K562 (cell line): ENCODE measurements around the gene PCNX3. TPM values are rescaled to one million over a fixed set of nuclear protein-coding genes. Genes with fewer than 3 reads are reported as not detected.

Source experiments
- CHD4 ChIP-seq: fragments of 200-600 bp; sonication (generic); IDR thresholded peaks from 3 replicates; pipeline ENCODE4 v1.6.1; 2012; ENCODE audit warnings: low read depth, mild to moderate bottlenecking, mixed read lengths, low read length, inconsistent platforms; ENCODE audit not compliant: insufficient read depth, insufficient replicate concordance, poor library complexity, severe bottlenecking
- CTCFL ChIP-seq: IDR thresholded peaks from 2 replicates; pipeline ENCODE4 v1.6.1; 2011; ENCODE audit warnings: borderline replicate concordance, low read depth, mild to moderate bottlenecking, moderate library complexity, low read length; ENCODE audit not compliant: insufficient read depth, poor library complexity, severe bottlenecking
- FOXM1 ChIP-seq, 2 experiments: fragments of 450-650 bp in 1 of 2; sonication (generic) in 1 of 2; formaldehyde crosslinking in 1 of 2; IDR thresholded peaks; 2 replicates each; pipeline versions ENCODE4 v1.6.1 to v1.9.0; 2017 to 2022; ENCODE audit warnings: low read depth in 2 of 2, mild to moderate bottlenecking in 2 of 2, missing genetic modification reagents in 1 of 2, moderate library complexity in 1 of 2
- MAZ ChIP-seq, 2 experiments: fragments of 450-650 bp in 1 of 2; sonication (generic) in 1 of 2; formaldehyde crosslinking; IDR thresholded peaks in 1 of 2; conservative IDR thresholded peaks in 1 of 2; 2 replicates each; pipeline versions ENCODE4 v1.4.0 to v1.5.0; 2020; ENCODE audit warnings: mild to moderate bottlenecking in 1 of 2, missing genetic modification reagents in 1 of 2
- MYC ChIP-seq, 2 experiments: fragments of 250-450 bp in 1 of 2; sonication (Bioruptor Pico) in 1 of 2; IDR thresholded peaks; 2 replicates each; pipeline versions ENCODE4 v1.5.1 to v1.6.1; 2012 to 2021; ENCODE audit warnings: low read depth in 2 of 2, borderline replicate concordance in 1 of 2, improper control_type of control experiment in 1 of 2, low read length in 1 of 2, mild to moderate bottlenecking in 1 of 2, moderate library complexity in 1 of 2
- POLR2B ChIP-seq: fragments of 450-650 bp; IDR thresholded peaks from 2 replicates; pipeline ENCODE4 v1.6.1; 2018; ENCODE audit warnings: low read depth; ENCODE audit not compliant: partially characterized antibody
- RCOR1 ChIP-seq, 2 experiments: IDR thresholded peaks; 2 replicates each; pipeline ENCODE4 v1.6.1; 2012; ENCODE audit warnings: low read depth in 2 of 2, low read length in 2 of 2, borderline replicate concordance in 1 of 2, improper control_type of control experiment in 1 of 2
- THRAP3 ChIP-seq: fragments of 450-650 bp; IDR thresholded peaks from 2 replicates; pipeline ENCODE4 v1.6.1; 2016; ENCODE audit warnings: mild to moderate bottlenecking, inconsistent platforms, borderline replicate concordance
- ZNF318 ChIP-seq, 2 experiments: fragments of 450-650 bp; IDR thresholded peaks; 2 replicates each; pipeline ENCODE4 v1.6.1; 2016; ENCODE audit warnings: mild to moderate bottlenecking in 2 of 2, borderline replicate concordance in 1 of 2, low read depth in 1 of 2, moderate library complexity in 1 of 2
- ZNF354B ChIP-seq: fragments of 250-450 bp; sonication (Bioruptor Pico); IDR thresholded peaks from 2 replicates; pipeline ENCODE4 v1.4.0; 2020
- ZNF395 ChIP-seq: fragments of 200-800 bp; sonication (Bioruptor generic); IDR thresholded peaks from 2 replicates; pipeline ENCODE4 v1.6.1; 2017; ENCODE audit warnings: missing genetic modification characterization, missing compliant biosample characterization
- polyA plus RNA-seq, 8 experiments: library from polyadenylated mRNA; depleted of rRNA in 4 of 8; stranded (reverse) in 5 of 8; unstranded in 3 of 8; fragments of >200 nt; fragmentation: Nextera tagmentation in 2 of 8; fragmentation: Illumina TruSeq in 1 of 8; extraction: Ambion mirVana in 2 of 8; extraction: Trizol in 1 of 8; gene quantifications; 2 replicates each; pipeline versions ENCODE4 v1.2.1 to v1.2.3, GENCODE V29; 2011 to 2014; ENCODE audit warnings: inconsistent platforms in 1 of 8, missing spikeins in 1 of 8
- total RNA-seq, 7 experiments: library from RNA; depleted of rRNA in 6 of 7; stranded (reverse); fragments of >200 nt in 6 of 7; fragmentation: Illumina TruSeq in 2 of 7; extraction: Trizol in 2 of 7; gene quantifications; 2 replicates each; pipeline versions ENCODE4 v1.2.1 to v1.2.3, GENCODE V29; 2011 to 2021; ENCODE audit warnings: low replicate concordance in 1 of 7

The PCNX3 gene
- total and polyA plus RNA-seq, 9 of the 15 experiments (the other 6 are each of a cell fraction or from before 2014, with no cell fraction given): 0.11 to 47.8 (median 12.8) TPM

- TF ChIP-seq CTCFL (peak; percentile 16), FOXM1 (IDR thresholded peaks at IDR 0.05; ENCODE audit: low read depth) (no peak), FOXM1 (CRISPR knock-in tag; IDR thresholded peaks at IDR 0.05; ENCODE audit: low read depth) (no peak), ZNF318 (IDR thresholded peaks at IDR 0.05; ENCODE audit: borderline replicate concordance in 1 of 2, low read depth in 1 of 2) (no peak), CHD4 (no peak), ZNF395 (CRISPR knock-in tag) (no peak), POLR2B (no peak), THRAP3 (no peak), ZNF354B (CRISPR knock-in tag) (no peak), MYC (IDR thresholded peaks at IDR 0.05; ENCODE audit: low read depth, low read length) (peak; percentile 25; the same call in 1 of the 2 replicates), MYC (CRISPR knock-in tag; IDR thresholded peaks at IDR 0.05; ENCODE audit: borderline replicate concordance, low read depth) (no peak), MAZ (CRISPR knock-in tag; conservative IDR thresholded peaks at IDR 0.05 in 1 of 2, IDR thresholded peaks at IDR 0.05 in 1 of 2) (peak; percentile 21 to 69; a peak in 2 of 4 replicates), RCOR1 (IDR thresholded peaks at IDR 0.05; ENCODE audit: borderline replicate concordance in 1 of 2, low read depth in 2 of 2, low read length in 2 of 2) (no peak)
These were observed 27.1 kb upstream of the PCNX3 start (continued) for GRCh38 chr11:65588199-65589054.
